SK-N-SH (cell line): ENCODE results near the gene MAML3.

Experiments
- CTCF ChIP-seq: fragments of 200-600 bp; sonication (generic); IDR thresholded peaks from 2 replicates; pipeline ENCODE4 v1.6.1; 2017; ENCODE audit warnings: antibody characterized with exemption, mild to moderate bottlenecking, moderate library complexity
- ELF1 ChIP-seq: IDR thresholded peaks from 2 replicates; pipeline ENCODE4 v1.4.0; 2012
- EP300 ChIP-seq, 2 experiments: IDR thresholded peaks; 2 replicates each; pipeline versions ENCODE4 v1.4.0 to v1.6.1; 2012; ENCODE audit warnings: borderline replicate concordance in 1 of 2, low read depth in 1 of 2, low read length in 1 of 2
- FOXM1 ChIP-seq: IDR thresholded peaks from 2 replicates; pipeline ENCODE4 v1.4.0; 2012; ENCODE audit warnings: low read depth, mild to moderate bottlenecking
- GABPA ChIP-seq: IDR thresholded peaks from 2 replicates; pipeline ENCODE4 v1.4.0; 2012; ENCODE audit warnings: low read depth, mild to moderate bottlenecking
- JUND ChIP-seq: IDR thresholded peaks from 2 replicates; pipeline ENCODE4 v1.4.0; 2012
- MXI1 ChIP-seq: IDR thresholded peaks from 2 replicates; pipeline ENCODE4 v1.6.1; 2012; ENCODE audit warnings: mild to moderate bottlenecking, low read depth, low read length, improper control_type of control experiment
- NRF1 ChIP-seq: IDR thresholded peaks from 2 replicates; pipeline ENCODE4 v1.6.1; 2012; ENCODE audit warnings: low read depth, mild to moderate bottlenecking, low read length
- SMC3 ChIP-seq: IDR thresholded peaks from 2 replicates; pipeline ENCODE4 v1.6.1; 2012; ENCODE audit warnings: low read depth, low read length, improper control_type of control experiment
- TF ChIP-seq, protein P1 (sequence below): fragments of 150-350 bp; IDR thresholded peaks from 2 replicates; pipeline ENCODE4 v1.6.1; 2017; ENCODE audit warnings: antibody characterized with exemption, low read length, low read depth, borderline replicate concordance
- TF ChIP-seq, protein P2 (sequence below): IDR thresholded peaks from 2 replicates; pipeline ENCODE4 v1.6.1; 2012; ENCODE audit warnings: mild to moderate bottlenecking, low read depth, low read length, moderate library complexity
- TF ChIP-seq, protein P3 (sequence below): IDR thresholded peaks from 2 replicates; pipeline ENCODE4 v1.4.0; 2012; ENCODE audit warnings: low read depth

DNA sequence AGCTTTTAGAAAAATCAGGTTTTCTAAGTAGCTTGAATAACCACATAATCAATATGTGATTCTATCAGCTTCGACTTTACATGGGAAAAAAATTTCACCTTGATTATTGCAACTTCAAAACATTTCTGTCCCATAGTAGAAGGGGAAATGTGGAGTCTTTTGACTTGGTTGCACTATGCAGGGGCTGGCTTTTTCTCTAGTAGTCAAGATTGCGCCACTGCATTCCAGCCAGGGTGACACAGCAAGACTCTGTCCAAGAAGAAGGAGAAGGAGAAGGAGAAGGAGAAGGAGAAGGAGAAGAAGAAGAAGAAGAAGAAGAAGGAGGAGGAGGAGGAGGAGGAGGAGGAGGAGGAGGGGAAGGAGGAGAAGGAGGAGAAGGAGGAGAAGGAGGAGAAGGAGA is 84.9 kb downstream of the MAML3 start:
- TF ChIP-seq CTCF: no peak
- no peak for TF ChIP-seq MXI1
- no peak for TF ChIP-seq NRF1
- TF ChIP-seq, protein P1, sequence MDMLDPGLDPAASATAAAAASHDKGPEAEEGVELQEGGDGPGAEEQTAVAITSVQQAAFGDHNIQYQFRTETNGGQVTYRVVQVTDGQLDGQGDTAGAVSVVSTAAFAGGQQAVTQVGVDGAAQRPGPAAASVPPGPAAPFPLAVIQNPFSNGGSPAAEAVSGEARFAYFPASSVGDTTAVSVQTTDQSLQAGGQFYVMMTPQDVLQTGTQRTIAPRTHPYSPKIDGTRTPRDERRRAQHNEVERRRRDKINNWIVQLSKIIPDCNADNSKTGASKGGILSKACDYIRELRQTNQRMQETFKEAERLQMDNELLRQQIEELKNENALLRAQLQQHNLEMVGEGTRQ: no peak
- no peak for TF ChIP-seq SMC3
- TF ChIP-seq GABPA: no peak
- TF ChIP-seq, protein P2, sequence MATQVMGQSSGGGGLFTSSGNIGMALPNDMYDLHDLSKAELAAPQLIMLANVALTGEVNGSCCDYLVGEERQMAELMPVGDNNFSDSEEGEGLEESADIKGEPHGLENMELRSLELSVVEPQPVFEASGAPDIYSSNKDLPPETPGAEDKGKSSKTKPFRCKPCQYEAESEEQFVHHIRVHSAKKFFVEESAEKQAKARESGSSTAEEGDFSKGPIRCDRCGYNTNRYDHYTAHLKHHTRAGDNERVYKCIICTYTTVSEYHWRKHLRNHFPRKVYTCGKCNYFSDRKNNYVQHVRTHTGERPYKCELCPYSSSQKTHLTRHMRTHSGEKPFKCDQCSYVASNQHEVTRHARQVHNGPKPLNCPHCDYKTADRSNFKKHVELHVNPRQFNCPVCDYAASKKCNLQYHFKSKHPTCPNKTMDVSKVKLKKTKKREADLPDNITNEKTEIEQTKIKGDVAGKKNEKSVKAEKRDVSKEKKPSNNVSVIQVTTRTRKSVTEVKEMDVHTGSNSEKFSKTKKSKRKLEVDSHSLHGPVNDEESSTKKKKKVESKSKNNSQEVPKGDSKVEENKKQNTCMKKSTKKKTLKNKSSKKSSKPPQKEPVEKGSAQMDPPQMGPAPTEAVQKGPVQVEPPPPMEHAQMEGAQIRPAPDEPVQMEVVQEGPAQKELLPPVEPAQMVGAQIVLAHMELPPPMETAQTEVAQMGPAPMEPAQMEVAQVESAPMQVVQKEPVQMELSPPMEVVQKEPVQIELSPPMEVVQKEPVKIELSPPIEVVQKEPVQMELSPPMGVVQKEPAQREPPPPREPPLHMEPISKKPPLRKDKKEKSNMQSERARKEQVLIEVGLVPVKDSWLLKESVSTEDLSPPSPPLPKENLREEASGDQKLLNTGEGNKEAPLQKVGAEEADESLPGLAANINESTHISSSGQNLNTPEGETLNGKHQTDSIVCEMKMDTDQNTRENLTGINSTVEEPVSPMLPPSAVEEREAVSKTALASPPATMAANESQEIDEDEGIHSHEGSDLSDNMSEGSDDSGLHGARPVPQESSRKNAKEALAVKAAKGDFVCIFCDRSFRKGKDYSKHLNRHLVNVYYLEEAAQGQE: no peak
- TF ChIP-seq FOXM1: no peak
- no peak for TF ChIP-seq ELF1
- TF ChIP-seq JUND: no peak
- no peak for TF ChIP-seq EP300 (IDR thresholded peaks at IDR 0.05; ENCODE audit: borderline replicate concordance in 1 of 2, low read depth in 1 of 2, low read length in 1 of 2)
- TF ChIP-seq, protein P3, sequence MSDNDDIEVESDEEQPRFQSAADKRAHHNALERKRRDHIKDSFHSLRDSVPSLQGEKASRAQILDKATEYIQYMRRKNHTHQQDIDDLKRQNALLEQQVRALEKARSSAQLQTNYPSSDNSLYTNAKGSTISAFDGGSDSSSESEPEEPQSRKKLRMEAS: no peak
